DMS153 treated with DMSO at 0.1 percent for 48 hours (cell line): ENCODE measurements around the gene TXNL4A.

Experiments
- DNase-seq: peaks from one replicate; lab custom pipeline; 2025; ENCODE audit not compliant: unreplicated experiment; lab: John Stamatoyannopoulos, UW

TXNL4A gene

GRCh38 chr18:79964330-79965118 is 23.8 kb downstream of the TXNL4A start, which contains the start of gene HSBP1L1:
TSS of gene HSBP1L1 (plus strand) at chr18:79964643. CDS start at chr18:79964736, 93 bp downstream.
- DNase-seq = no peak

DNA sequence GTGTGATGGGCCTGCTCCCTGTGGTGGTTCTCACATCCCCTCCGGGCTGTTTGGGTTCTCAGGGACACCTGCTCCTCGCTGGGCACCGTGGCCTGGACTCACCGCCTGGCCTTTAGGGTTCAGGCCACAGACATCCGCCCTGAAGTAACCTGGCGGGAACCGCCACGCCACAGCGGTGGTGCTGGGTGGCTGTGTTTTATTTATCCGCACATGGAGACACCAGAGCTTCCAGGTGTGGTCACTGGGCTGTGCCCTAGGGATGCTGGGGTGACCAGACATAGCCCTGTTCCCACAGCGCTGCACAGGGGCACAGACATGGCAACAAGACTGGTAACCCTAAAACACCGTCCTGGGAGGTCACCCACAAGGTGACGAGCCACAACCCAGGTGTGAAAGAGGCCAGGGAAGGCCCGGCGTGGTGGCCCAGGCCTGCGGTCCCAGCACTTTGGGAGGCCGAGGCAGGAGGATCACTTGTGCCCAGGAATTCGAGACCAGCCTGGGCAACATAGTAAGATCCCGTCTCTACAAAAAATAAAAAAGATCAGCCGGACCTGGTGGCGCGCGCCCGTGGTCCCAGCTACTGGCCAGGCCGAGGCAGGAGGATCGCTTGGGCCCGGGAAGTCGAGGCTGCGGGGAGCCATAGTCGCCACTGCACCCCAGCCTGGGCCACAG is 24.6 kb downstream of the TXNL4A start:
- no peak for DNase-seq

DNA sequence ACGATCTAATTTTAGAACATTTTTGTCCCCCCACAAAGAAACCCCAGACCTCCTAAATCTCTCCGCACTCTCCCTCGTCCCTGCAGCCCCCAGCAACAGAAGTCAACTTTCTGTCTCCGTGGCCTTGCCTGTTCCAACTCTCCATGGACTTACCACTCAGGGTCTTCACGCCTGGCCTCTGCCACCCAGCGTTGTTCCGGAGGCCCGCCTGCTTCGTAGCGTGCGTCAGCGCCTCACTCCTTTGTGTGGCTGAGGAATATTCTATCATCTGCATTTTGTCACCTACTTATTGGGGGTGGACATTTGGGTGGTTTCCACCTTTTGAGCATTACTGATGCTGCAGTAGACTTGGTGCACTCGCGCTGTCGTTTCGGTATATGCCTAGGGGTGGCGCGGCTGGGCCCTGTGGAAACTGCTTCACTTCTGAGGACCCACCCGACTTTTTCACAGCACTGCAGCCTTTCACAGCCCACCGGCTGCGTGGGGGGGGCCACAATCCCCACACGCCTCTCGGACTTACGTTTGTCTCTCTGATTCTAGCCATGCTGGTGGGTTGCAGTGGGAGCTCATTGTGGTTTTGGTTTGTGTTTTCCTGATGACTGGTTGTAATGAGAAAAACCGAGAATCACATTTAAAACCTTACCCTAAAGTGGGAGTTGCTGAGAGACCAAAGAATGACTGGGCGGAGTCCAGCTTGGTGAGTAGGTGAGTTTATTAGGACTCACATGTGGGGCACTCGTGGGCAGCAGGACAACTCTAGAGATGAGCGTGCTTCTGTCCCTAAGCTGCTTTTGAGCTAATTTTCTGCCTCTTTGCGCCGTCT is 25.3 kb downstream of the TXNL4A start:
- no peak for DNase-seq

DNA sequence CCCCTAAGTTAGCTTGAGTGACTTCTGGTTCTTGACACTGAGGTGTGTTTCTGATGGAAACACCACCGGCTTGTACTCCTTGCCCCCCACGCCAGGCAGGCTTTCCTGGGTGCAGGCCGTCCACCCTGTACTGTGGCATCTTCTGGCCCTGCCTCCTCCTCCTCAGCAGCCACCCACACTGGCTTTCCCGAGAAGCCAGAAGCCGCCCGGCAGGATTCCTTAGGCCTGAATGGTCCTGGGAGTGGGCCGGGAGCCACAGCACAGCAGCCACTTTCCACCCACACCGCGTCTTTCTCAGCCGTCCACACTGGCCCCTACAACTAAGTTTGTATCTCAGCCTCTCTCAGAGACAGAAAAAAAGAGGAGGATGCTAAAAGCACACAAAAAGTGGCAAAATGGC is 26.1 kb downstream of the TXNL4A start:
- DNase-seq = no peak

GRCh38 chr18:79961527-79962291 is 26.7 kb downstream of the TXNL4A start:
- no peak for DNase-seq

- DNase-seq = no peak
These were observed 27.3 kb downstream of the TXNL4A start for GRCh38 chr18:79960921-79961526.

DNA sequence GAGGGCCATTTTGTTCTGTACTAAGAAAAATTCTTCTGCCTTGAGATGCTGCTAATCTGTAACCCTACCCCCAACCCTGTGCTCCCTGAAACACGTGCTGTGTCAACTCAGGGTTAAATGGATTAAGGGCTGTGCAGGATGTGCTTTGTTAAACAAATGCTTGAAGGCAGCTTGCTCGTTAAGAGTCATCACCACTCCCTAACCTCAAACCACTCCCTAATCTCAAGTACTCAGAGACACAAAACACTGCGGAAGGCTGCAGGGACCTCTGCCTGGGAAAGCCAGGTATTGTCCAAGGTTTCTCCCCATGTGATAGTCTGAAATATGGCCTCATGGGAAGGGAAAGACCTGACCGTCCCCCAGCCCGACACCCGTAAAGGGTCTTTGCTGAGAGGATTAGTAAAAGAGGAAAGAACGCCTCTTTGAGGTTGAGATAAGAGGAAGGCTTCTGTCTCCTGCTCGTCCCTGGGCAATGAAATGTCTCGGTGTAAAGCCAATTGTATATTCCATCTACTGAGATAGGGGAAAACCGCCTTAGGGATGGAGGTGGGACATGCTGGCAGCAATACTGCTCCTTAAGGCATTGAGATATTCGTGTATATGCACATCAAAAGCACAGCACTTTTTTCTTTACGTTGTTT is 28.1 kb downstream of the TXNL4A start:
- DNase-seq = peak; percentile 25

DNA sequence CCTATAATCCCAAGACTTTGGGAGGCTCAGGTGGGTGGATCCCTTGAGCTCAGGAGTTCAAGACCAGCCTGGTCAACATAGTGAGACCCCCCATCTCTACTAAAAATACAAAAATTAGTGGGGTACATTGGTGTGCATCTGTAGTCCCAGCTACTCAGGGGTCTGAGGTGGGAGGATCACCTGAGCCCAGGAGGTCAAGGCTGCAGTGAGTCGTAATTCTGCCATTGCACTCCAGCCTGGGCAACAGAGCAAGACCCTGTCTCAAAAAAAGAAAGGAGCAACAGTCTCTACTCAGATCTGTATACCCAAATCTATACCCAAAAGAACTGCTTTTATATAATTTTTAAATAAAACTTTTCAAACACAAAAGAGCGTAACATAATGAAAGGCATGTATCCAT is 29.4 kb downstream of the TXNL4A start:
- DNase-seq = no peak

DNA sequence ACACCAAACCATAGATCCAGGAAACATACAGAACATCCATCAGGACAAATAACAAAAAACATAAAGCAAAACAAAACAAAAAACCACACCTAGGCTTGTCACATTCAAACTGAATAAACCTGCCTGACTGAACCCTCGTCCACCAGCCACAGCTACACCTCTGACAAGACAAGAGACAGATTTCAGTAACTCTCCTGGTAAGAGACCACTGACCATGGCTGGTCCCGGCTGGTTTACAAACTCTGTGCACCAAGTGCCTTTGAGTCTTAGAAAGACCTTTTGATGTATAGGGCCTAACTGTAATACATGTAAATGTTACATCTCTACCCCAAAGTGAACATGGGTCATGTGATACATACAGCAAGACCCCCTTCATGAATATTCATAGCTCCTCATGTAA is 32.1 kb downstream of the TXNL4A start:
- DNase-seq = no peak

DNA sequence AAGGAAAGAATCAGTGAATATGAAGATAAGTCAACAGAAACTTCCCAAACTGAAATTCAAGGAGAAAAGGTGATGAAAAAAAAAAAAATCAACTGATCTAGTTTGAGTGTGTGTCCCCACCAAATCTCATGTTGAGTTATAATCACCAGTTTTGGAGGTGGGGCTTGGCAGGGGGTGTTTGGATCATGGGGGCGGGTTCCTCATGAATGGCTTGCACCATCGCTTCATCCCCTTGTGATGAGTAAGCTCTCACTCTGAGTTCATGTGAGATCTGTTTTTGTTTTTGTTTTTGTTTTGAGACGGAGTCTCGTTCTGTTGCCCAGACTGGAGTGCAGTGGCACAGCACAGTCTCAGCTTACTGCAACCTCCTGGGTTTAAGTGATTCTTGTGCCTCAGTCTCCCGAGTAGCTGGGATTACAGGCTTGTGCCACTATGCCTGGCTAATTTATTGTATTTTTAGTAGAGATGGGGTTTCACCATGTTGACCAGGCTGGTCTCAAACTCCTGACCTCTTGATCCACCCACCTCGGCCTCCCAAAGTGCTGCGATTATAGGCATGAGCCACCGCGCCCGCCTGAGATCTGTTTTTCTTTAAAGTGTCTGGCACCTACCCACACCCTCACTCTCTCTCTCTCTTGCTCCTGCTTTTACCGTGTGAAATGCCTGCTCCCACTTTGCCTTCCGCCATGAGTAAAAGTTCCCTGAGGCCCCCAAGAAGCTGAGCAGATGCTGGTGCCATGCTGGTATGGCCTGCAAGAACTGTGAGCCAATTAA is 32.9 kb downstream of the TXNL4A start:
- DNase-seq = no peak

DNA sequence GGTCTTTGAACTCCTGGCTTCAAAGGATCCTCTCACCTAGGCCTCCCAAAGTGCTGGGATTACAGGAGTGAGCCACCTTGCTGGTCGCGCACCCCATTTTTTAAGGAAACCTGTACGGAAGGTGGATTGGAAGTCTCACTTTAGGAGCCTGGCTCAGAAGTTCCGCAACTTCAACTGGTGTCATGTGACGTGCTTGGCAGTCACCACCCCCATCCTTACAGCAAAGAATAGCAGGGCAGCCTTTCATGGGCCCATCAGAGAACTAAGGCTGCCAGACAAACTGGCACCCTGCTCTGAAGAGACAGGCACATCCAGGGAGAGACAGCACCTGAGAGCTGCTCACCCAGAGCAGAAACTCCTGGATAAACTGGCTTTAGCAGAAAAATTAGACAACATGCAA is 33.6 kb downstream of the TXNL4A start:
- no peak for DNase-seq

GRCh38 chr18:79953971-79954651 is 34.3 kb downstream of the TXNL4A start:
- no peak for DNase-seq

GRCh38 chr18:79952996-79953559 is 35.3 kb downstream of the TXNL4A start:
- DNase-seq = peak; percentile 17

- no peak for DNase-seq
These were observed 35.8 kb downstream of the TXNL4A start for GRCh38 chr18:79952456-79952995.

GRCh38 chr18:79951545-79952455 is 36.6 kb downstream of the TXNL4A start, which contains the start of gene SLC66A2:
TSS of gene SLC66A2 (minus strand) at chr18:79951653. CDS start at chr18:79950926, 727 bp downstream.
- peak; percentile 22 for DNase-seq

GRCh38 chr18:79950515-79951341 is 37.6 kb downstream of the TXNL4A start:
- DNase-seq = no peak
